Posterior cingulate gyrus (tissue), 11 donors: ENCODE measurements around the gene MZF1.

Source experiments
- DNase-seq, 10 donors: peaks; one replicate each; pipeline versions ENCODE4 v3.0.0 to v3.0.0-alpha.2; 2020 to 2021; ENCODE audit warnings: mixed read lengths in 3 of 10
- intact Hi-C: fragments of 100-400 bp; cut with DNase I; formaldehyde crosslinking; loops from one replicate; pipeline ENCODE4 v1.15.1; 2023

Gene MZF1

GRCh38 chr19:58570770-58571574 lies 2.2 kb downstream of the MZF1 start:
- peak in 3 of 10 donors; percentile 17 to 83 (median 44) for DNase-seq
- intact Hi-C loops = no loop called here

DNA sequence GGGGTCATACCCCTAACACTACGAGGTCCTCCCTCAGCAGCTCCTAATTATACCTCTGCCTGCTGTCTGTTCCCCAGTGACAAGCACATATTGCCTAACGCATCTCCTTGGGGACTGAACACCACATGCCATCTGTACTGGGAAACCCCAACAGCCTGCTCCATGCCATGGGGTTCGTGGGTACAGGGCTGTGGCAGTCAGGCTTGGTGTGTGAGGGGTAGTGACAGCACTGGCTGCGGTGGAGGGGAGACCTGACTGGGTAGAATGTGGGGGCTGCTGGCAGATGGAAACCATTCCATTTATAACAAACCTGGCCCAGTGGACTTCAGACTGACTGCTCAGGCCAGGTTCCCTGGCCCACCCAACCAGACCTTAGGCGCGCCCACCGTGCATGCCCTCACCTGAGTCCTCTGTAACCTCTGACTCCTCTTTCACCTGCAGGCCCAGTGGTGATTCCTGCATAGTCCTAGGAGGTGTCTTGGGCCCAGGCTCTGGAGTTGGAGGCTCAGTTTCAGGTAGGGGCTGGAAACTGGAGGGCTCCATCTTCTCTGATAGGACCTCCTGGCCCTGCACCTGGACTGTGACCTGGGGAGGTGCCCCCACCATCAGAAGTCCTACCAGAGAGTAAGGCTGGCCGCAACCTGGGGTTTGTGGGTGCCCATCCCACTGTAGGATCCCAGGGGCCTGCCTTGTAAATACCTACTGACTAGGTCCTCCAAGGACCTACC lies 3.0 kb downstream of the MZF1 start:
- peak in 2 of 10 donors; percentile 47 to 76 for DNase-seq
- intact Hi-C loops = no loop called here

- intact Hi-C loops = no loop called here
- peak in 2 of 10 donors; percentile 41 to 72 for DNase-seq
Measured at GRCh38 chr19:58569191-58569942, 3.8 kb downstream of the MZF1 start.

DNA sequence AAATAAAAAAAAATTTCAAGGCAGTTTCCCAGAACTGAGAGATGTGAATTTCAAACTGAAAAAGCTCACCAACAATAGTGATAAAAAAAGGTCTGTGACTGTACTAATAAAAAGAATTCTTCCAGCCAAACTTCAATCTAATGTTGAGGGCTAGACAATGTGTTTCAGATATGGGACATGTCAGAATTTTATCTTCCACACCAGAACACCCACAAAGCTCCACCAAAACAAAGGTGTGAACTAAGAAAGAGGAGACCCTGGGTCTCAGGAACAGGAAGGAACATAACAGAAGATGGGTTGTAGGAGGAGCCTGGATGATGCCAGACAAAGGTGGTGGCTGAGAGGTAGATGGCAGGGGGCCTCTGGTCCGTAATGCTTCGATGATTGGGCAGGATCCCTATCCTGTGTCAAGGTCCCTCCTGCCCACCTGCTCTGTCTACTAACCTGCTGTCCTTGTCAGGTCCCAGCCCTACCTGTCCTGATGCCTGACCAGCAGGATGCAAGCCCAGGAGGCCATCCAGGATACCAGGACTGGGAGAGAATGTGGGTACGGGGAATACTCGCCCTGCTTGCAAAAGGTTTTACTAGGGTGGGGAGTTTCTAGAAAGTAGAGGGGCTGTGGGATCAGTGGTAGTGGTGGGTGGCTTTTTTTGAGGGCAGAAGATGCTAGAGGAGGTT lies 4.5 kb downstream of the MZF1 start:
- peak in 2 of 10 donors; percentile 18 to 43 for DNase-seq
- intact Hi-C loops = no loop called here

- DNase-seq = peak in 3 of 10 donors; percentile 16 to 28 (median 24)
- intact Hi-C loops = no loop called here
Measured at GRCh38 chr19:58566989-58567388, 6.1 kb downstream of the MZF1 start.

GRCh38 chr19:58563823-58564222 lies 9.3 kb downstream of the MZF1 start:
- intact Hi-C loops = no loop called here
- peak in 2 of 10 donors; percentile 24 to 37 for DNase-seq

DNA sequence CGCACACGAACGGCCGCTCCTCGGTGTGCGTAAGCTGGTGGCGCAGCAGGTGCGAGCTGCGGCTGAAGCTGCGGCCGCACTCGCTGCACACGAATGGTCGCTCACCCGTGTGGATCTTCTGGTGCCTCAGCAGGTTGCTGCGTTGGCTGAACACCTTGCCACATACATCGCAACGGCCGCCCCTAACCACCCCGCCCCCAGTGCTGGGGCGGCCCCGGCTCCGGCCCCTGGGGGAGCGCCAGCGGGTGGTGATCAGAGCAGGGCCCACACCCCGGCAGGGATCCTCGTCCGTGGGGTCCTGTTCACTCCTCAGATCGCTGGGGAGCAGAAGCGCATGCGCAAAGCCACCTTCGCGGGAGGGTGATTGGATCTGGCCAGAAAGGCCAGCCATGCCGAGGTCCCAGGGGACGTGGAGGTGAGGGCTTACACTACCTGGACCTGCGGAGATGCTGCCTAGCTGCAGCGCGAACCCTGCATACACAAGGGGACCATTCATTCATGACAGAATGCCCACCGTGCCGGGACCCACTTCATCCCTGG lies 10.0 kb downstream of the MZF1 start:
- peak in 7 of 10 donors; percentile 41 to 92 (median 64) for DNase-seq
- intact Hi-C loops = no loop called here

GRCh38 chr19:58562122-58563033 lies 10.8 kb downstream of the MZF1 start:
- peak in 8 of 10 donors; percentile 35 to 93 (median 54) for DNase-seq
- intact Hi-C loops = no loop called here

GRCh38 chr19:58561373-58562121 lies 11.6 kb downstream of the MZF1 start:
- DNase-seq = peak in 1 of 10 donors; percentile 45
- intact Hi-C loops = no loop called here

GRCh38 chr19:58560921-58561320 lies 12.2 kb downstream of the MZF1 start:
- peak in 2 of 10 donors; percentile 16 to 65 for DNase-seq
- intact Hi-C loops = no loop called here

DNA sequence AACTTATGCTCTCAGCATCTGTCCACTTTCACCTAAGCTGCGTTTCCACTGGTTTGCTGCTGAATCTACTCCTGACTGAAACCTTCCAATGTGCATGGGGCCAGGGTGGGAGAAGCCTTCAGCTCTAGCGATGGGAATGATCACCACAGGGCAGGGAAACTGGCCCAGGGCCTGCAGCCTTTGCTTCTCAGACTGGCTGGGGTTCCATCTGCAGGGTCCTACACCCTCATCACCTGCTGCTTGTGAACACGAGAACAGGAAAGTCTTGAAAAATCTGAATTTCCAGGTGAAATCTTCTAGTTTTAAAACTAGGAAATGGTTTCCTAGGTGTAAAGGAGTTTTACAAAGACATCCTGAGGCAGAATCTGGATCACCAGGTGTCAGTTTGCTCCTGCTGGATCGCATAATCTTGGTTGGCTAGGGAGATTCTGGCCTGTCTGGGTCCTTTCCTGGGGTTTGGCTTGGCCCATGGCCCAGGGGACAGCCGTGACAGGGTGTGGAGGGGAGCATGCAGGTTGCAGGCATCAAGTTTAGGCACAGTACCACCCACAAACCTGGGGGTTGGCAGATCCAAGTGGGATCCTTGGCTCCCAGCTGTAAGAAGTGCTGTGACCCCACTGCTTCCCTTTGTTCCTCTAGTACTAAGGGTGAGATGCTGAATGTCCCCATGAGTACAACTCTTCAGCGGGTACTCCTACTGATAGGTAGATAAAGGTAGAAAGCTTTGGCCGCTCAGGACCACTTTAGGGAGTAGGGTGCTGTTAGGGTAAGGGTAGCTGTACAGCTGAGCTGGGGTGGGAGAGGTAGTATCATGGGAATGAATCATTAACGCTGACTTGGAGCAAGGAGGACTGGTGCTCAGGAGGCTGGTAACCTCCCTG lies 12.9 kb downstream of the MZF1 start:
- intact Hi-C loops = no loop called here
- peak in 3 of 10 donors; percentile 40 to 77 (median 40) for DNase-seq

- intact Hi-C loops = loop anchor here (2.0 kb wide), 1 partner anchor 13 kb away; the partner anchor contains the start of gene MZF1
- peak; percentile 84 to 98 (median 91) for DNase-seq
Measured at GRCh38 chr19:58559275-58560006, 13.7 kb downstream of the MZF1 start.

GRCh38 chr19:58558623-58559274 lies 14.4 kb downstream of the MZF1 start:
- DNase-seq = peak; percentile 95 to 100 (median 98)
- intact Hi-C loops = loop anchor here (2.0 kb wide), 1 partner anchor 14 kb away; the partner anchor contains the start of gene MZF1

GRCh38 chr19:58558066-58558622 lies 15.0 kb downstream of the MZF1 start, which contains the start of gene UBE2M:
Gene UBE2M, minus strand, starts transcription at chr19:58558611. Its CDS starts 230 bp downstream, at chr19:58558381.
- intact Hi-C loops = loop anchor here (2.0 kb wide), 1 partner anchor 15 kb away; the partner anchor contains the start of gene MZF1

More at GRCh38 chr19:58558066-58558622, 15.0 kb downstream of the MZF1 start, which contains the start of gene UBE2M:
- DNase-seq = peak in 4 of 10 donors; percentile 48 to 89 (median 82)
